Endothelial cell of hepatic sinusoid (primary cell): ENCODE data around the gene HSPBAP1.

Experiments
- in situ Hi-C: cut with HindIII; loops from 2 replicates; pipeline ENCODE4 v1.10.0; 2017; ENCODE audit warnings: low sequenced_read_pairs

Gene HSPBAP1

GRCh38 chr3:122793568-122794416 is at the start of gene HSPBAP1:
HSPBAP1 (minus strand) TSS chr3:122793831; CDS start chr3:122793680, 151 bp downstream.
- in situ Hi-C loops: no loop called here

- in situ Hi-C loops: no loop called here
Observed at GRCh38 chr3:122835590-122835989, 42.0 kb upstream of the HSPBAP1 start.

GRCh38 chr3:122828281-122828680 is 34.6 kb upstream of the HSPBAP1 start:
- in situ Hi-C loops: no loop called here

GRCh38 chr3:122826278-122826677 is 32.6 kb upstream of the HSPBAP1 start:
- in situ Hi-C loops: no loop called here

GRCh38 chr3:122825460-122825859 is 31.8 kb upstream of the HSPBAP1 start:
- in situ Hi-C loops: no loop called here

GRCh38 chr3:122824465-122825381 is 31.1 kb upstream of the HSPBAP1 start:
- in situ Hi-C loops: loop anchor here (5.0 kb wide), 1 partner anchor 88 kb away; no protein-coding TSS in a partner anchor

- in situ Hi-C loops: no loop called here
Observed at GRCh38 chr3:122816587-122816986, 23.0 kb upstream of the HSPBAP1 start.

- in situ Hi-C loops: no loop called here
Observed at GRCh38 chr3:122810734-122811133, 17.1 kb upstream of the HSPBAP1 start.

GRCh38 chr3:122803977-122804376 is 10.3 kb upstream of the HSPBAP1 start:
- in situ Hi-C loops: no loop called here

GRCh38 chr3:122802323-122802722 is 8.7 kb upstream of the HSPBAP1 start:
- in situ Hi-C loops: no loop called here

GRCh38 chr3:122800706-122801237 is 7.1 kb upstream of the HSPBAP1 start:
- in situ Hi-C loops: no loop called here

- in situ Hi-C loops: no loop called here
Observed at GRCh38 chr3:122800031-122800430, 6.4 kb upstream of the HSPBAP1 start.

GRCh38 chr3:122799322-122799721 is 5.7 kb upstream of the HSPBAP1 start:
- in situ Hi-C loops: no loop called here

- in situ Hi-C loops: no loop called here
Observed at GRCh38 chr3:122797291-122797690, 3.7 kb upstream of the HSPBAP1 start.

GRCh38 chr3:122795674-122796195 is 2.1 kb upstream of the HSPBAP1 start:
- in situ Hi-C loops: no loop called here

GRCh38 chr3:122794779-122795673 is 1.4 kb upstream of the HSPBAP1 start, which contains the start of gene SLC49A4:
SLC49A4 (plus strand) TSS chr3:122795069; CDS start chr3:122795193, 124 bp downstream.
- in situ Hi-C loops: no loop called here

GRCh38 chr3:122794483-122794778 is 800 bp upstream of the HSPBAP1 start:
- in situ Hi-C loops: no loop called here

GRCh38 chr3:122789585-122790273 is 3.9 kb downstream of the HSPBAP1 start:
- in situ Hi-C loops: loop anchor here (5.0 kb wide), 1 partner anchor 37 kb away; no protein-coding TSS in a partner anchor

GRCh38 chr3:122787872-122788271 is 5.8 kb downstream of the HSPBAP1 start:
- in situ Hi-C loops: loop anchor here (5.0 kb wide), 1 partner anchor 36 kb away; no protein-coding TSS in a partner anchor
